ENCODE measurements around the gene LAYN. TPM values are rescaled to one million over a fixed set of nuclear protein-coding genes. Genes with fewer than 3 reads are reported as not detected.

The LAYN gene
- total RNA-seq, 2 donors from 2014 or later, result 10.6 to 12.8 TPM

GRCh38 chr11:111562692-111563389 is 22.3 kb downstream of the LAYN start:
- H3K36me3 ChIP-seq, result no peaks in the 10 kb centered on the region
- 85% methylated on average over 10 of the region's 10 CpGs for WGBS
- H3K27ac ChIP-seq, result no peak overlapping the region
- H3K4me1 ChIP-seq (replicated peaks), result no peaks in the 10 kb centered on the region
- H3K4me3 ChIP-seq, result no peak overlapping the region
- intact Hi-C loops (cut with DNase I), result no loop called here
- H3K27me3 ChIP-seq (replicated peaks; ENCODE audit: insufficient read depth), result no peaks in the 10 kb centered on the region
- DNase-seq (ENCODE audit: low spot score), result no peak
- H3K9me3 ChIP-seq, result no peaks in the 10 kb centered on the region
- no peak for TF ChIP-seq POLR2A (IDR thresholded peaks at IDR 0.05)
- TF ChIP-seq, protein P1, sequence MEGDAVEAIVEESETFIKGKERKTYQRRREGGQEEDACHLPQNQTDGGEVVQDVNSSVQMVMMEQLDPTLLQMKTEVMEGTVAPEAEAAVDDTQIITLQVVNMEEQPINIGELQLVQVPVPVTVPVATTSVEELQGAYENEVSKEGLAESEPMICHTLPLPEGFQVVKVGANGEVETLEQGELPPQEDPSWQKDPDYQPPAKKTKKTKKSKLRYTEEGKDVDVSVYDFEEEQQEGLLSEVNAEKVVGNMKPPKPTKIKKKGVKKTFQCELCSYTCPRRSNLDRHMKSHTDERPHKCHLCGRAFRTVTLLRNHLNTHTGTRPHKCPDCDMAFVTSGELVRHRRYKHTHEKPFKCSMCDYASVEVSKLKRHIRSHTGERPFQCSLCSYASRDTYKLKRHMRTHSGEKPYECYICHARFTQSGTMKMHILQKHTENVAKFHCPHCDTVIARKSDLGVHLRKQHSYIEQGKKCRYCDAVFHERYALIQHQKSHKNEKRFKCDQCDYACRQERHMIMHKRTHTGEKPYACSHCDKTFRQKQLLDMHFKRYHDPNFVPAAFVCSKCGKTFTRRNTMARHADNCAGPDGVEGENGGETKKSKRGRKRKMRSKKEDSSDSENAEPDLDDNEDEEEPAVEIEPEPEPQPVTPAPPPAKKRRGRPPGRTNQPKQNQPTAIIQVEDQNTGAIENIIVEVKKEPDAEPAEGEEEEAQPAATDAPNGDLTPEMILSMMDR (IDR thresholded peaks at IDR 0.05), result no peak
- no peak for TF ChIP-seq POLR2AphosphoS5 (IDR thresholded peaks at IDR 0.05)

- intact Hi-C loops (cut with DNase I), result loop anchor here (2.0 kb wide), 1 partner anchor 276 kb away; no protein-coding TSS in a partner anchor
These were observed 24.7 kb downstream of the LAYN start for GRCh38 chr11:111565114-111565720.

GRCh38 chr11:111566324-111566723 is 25.8 kb downstream of the LAYN start:
- 68% methylated on average over 7 of the region's 7 CpGs for WGBS
- Histone ChIP-seq H3K36me3 (no peaks in the 10 kb centered on the region), H3K9me3 (no peaks in the 10 kb centered on the region), H3K4me1 (replicated peaks) (no peaks in the 10 kb centered on the region), H3K27ac (no peak overlapping the region), H3K27me3 (replicated peaks; ENCODE audit: insufficient read depth) (no peaks in the 10 kb centered on the region), H3K4me3 (no peak overlapping the region)
- TF ChIP-seq POLR2AphosphoS5 (IDR thresholded peaks at IDR 0.05) (no peak), POLR2A (IDR thresholded peaks at IDR 0.05) (no peak)
- TF ChIP-seq, protein P1 (IDR thresholded peaks at IDR 0.05), result no peak
- DNase-seq (ENCODE audit: low spot score), result no peak
- intact Hi-C loops (cut with DNase I), result no loop called here

More at GRCh38 chr11:111565114-111565720, 24.7 kb downstream of the LAYN start:
- 73% methylated on average over 4 of the region's 4 CpGs for WGBS
- Histone ChIP-seq H3K4me3 (no peak overlapping the region), H3K27ac (no peak overlapping the region), H3K27me3 (replicated peaks; ENCODE audit: insufficient read depth) (no peaks in the 10 kb centered on the region), H3K36me3 (no peaks in the 10 kb centered on the region), H3K9me3 (no peaks in the 10 kb centered on the region), H3K4me1 (replicated peaks) (no peaks in the 10 kb centered on the region)
- DNase-seq (ENCODE audit: low spot score), result peak; percentile 68
- TF ChIP-seq, protein P1 (IDR thresholded peaks at IDR 0.05), result peak; percentile 68 to 85 (median 76)
- TF ChIP-seq POLR2AphosphoS5 (IDR thresholded peaks at IDR 0.05), result peak; percentile 64
- no peak for TF ChIP-seq POLR2A (IDR thresholded peaks at IDR 0.05)

DNA sequence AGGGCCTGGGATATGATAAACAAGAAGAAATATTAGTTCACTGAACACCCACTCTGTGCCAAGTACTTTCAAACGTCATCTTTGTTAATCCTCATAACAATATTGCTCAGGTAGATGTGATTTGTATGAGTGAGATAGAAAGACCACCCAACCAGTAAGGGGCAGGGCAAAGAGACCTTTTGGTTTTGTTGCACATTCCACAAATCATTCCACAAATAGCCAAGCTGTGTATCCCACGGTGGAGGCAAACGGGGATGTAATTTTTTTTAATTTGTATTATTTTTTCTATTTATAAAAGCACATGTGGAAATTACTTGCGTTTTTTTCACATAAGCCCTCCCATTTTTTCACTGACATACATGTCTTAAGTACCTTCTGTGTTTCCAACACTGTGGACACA is 29.0 kb downstream of the LAYN start:
- intact Hi-C loops (cut with DNase I), result no loop called here
- no peak for DNase-seq (ENCODE audit: low spot score)
- Histone ChIP-seq H3K27me3 (replicated peaks; ENCODE audit: insufficient read depth) (no peaks in the 10 kb centered on the region), H3K27ac (no peak overlapping the region), H3K36me3 (no peaks in the 10 kb centered on the region), H3K4me3 (no peak overlapping the region), H3K4me1 (replicated peaks) (no peaks in the 10 kb centered on the region), H3K9me3 (no peaks in the 10 kb centered on the region)
- 57% methylated on average over 4 of the region's 4 CpGs for WGBS
- no peak for TF ChIP-seq POLR2AphosphoS5 (IDR thresholded peaks at IDR 0.05)
- TF ChIP-seq, protein P1 (IDR thresholded peaks at IDR 0.05), result no peak
- TF ChIP-seq POLR2A (IDR thresholded peaks at IDR 0.05), result no peak

DNA sequence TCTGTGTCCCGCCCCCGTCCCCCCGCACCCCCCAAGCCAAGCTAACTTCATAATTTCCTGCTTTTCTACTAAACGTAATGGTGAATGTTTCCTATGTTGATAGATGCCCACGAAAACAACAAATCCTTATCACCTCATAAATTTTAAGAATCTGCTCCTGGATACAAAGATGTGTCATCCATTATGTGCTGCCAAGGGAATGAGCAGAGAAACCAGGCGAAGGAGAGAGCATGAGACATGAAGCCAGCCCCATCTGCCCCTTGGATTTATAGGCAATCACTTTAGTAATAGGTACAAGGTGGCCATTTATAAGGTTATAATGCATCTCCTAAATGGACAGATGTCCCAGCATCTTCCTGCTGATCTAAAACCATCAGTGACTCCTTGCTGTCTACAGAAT is 30.3 kb downstream of the LAYN start:
- TF ChIP-seq POLR2A (IDR thresholded peaks at IDR 0.05), result no peak
- TF ChIP-seq, protein P1 (IDR thresholded peaks at IDR 0.05), result no peak
- no peak for TF ChIP-seq POLR2AphosphoS5 (IDR thresholded peaks at IDR 0.05)
- H3K4me1 ChIP-seq (replicated peaks), result no peaks in the 10 kb centered on the region
- no peaks in the 10 kb centered on the region for H3K36me3 ChIP-seq
- H3K27me3 ChIP-seq (replicated peaks; ENCODE audit: insufficient read depth), result no peaks in the 10 kb centered on the region
- H3K4me3 ChIP-seq, result no peak overlapping the region
- no peak for DNase-seq (ENCODE audit: low spot score)
- H3K9me3 ChIP-seq, result no peaks in the 10 kb centered on the region
- no peak overlapping the region for H3K27ac ChIP-seq
- WGBS, result 63% methylated on average over 6 of the region's 6 CpGs
- intact Hi-C loops (cut with DNase I), result no loop called here
